ENCODE results near the gene BPIFB4.

BPIFB4 gene

DNA sequence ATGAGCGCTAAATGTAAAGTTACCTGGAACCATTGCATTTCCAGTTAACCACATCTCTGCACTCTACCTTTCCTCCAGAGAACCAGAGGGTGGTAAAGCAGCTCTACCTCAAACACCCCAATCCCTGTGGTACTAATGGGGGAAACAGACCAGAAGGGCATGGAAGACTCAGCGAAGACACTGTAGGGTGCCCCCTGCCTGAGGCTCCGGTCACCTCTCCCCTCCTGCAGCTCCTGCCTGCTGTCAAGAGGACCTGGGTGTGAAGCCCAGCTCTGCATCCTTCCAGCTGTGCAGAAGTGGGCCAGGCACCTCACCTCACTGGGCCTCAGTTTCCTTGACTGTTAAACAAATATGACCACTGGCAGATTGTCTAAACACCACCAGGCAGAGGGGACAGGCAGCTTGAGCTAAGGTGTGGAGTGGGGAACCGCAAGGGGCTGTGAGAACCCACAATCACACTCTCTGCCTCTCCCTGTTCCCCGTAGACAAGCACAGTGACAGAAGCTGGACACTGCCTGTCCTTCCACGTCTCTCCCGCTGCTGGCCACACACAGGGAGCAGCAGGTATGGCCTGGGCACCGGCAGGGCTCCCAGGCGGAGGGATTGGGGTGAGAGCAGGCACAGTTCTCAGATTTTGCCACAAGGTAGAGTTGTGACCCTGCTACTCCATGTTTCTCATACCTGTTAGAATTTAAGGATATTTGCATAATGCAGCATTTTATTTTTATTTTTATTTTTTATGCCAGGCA is 79.4 kb downstream of the BPIFB4 start:
- H3K4me1 ChIP-seq (ENCODE audit: control insufficient read depth, insufficient read depth, low read length) = no peaks in the 10 kb centered on the region
- H3K27me3 ChIP-seq (ENCODE audit: control insufficient read depth, insufficient read depth, low read length) = no peaks in the 10 kb centered on the region
- no peaks in the 10 kb centered on the region for H3K9me3 ChIP-seq (ENCODE audit: control insufficient read depth, insufficient read depth, low read length)
- no peak overlapping the region for H3K4me3 ChIP-seq (ENCODE audit: low read depth, low read length)
- no peaks in the 10 kb centered on the region for H3K36me3 ChIP-seq (ENCODE audit: control insufficient read depth, insufficient read depth, low read length)
- H3K9ac ChIP-seq (ENCODE audit: low read depth, low read length) = no peak overlapping the region

DNA sequence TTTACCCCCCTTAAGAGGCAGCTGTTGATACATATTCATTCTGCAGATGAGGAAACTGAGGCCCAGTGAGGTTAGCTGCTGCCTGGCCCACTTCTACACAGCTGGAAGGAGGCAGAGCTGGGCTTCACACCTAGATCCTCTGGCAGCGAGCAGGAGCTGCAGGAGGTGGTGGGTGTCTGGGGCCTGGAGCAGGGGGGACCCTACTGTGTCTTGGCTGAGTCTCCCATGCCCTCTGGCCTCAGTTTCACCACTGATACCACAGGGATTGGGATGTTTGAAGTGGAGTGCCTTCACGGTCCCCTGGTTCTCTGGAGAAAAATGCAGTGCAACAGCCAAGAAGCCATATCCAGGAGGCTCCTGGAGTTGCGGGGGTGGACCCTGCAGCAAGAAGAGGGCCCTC is 80.3 kb downstream of the BPIFB4 start:
- Histone ChIP-seq H3K4me1 (ENCODE audit: control insufficient read depth, insufficient read depth, low read length) (no peaks in the 10 kb centered on the region), H3K36me3 (ENCODE audit: control insufficient read depth, insufficient read depth, low read length) (no peaks in the 10 kb centered on the region), H3K27me3 (ENCODE audit: control insufficient read depth, insufficient read depth, low read length) (no peaks in the 10 kb centered on the region), H3K4me3 (ENCODE audit: low read depth, low read length) (no peak overlapping the region), H3K9me3 (ENCODE audit: control insufficient read depth, insufficient read depth, low read length) (no peaks in the 10 kb centered on the region), H3K9ac (ENCODE audit: low read depth, low read length) (no peak overlapping the region)

DNA sequence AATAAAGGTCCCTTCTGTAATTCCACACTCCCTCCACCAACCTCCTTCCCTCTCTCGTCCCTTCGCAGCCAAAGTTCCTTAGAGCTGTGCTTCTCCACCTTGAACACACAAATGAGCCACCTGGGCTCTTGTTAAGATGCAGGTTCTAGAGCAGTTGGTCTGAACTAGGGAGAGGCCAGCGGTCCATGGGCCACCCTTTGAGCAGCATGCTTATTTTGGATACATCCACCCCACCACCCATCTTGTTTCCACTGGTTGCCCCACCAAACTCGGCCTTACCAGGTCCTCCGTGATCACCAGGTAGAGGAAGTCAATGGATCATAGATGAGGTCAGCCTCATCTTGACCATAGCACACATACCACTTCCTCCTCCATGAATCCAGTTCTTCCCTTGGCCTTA is 81.2 kb downstream of the BPIFB4 start:
- Histone ChIP-seq H3K4me3 (ENCODE audit: low read depth, low read length) (no peak overlapping the region), H3K9ac (ENCODE audit: low read depth, low read length) (no peak overlapping the region), H3K27me3 (ENCODE audit: control insufficient read depth, insufficient read depth, low read length) (no peaks in the 10 kb centered on the region), H3K36me3 (ENCODE audit: control insufficient read depth, insufficient read depth, low read length) (no peaks in the 10 kb centered on the region), H3K9me3 (ENCODE audit: control insufficient read depth, insufficient read depth, low read length) (no peaks in the 10 kb centered on the region), H3K4me1 (ENCODE audit: control insufficient read depth, insufficient read depth, low read length) (no peaks in the 10 kb centered on the region)
